HG03565 (cell line): ENCODE data around the gene TLN1.

ENCODE experiments used
- ATAC-seq: cut with Tn5 transposase; IDR thresholded peaks from one replicate; pipeline ENCODE4 v1.9.1; 2021; ENCODE audit warnings: mild to moderate bottlenecking, moderate library complexity; ENCODE audit not compliant: unreplicated experiment

Gene TLN1

GRCh38 chr9:35729101-35729500 is 2.9 kb downstream of the TLN1 start:
- no peak for ATAC-seq

- ATAC-seq = no peak
Observed at GRCh38 chr9:35728041-35728971, 3.7 kb downstream of the TLN1 start.

GRCh38 chr9:35727676-35728040 is 4.3 kb downstream of the TLN1 start:
- ATAC-seq = no peak

GRCh38 chr9:35726931-35727330 is 5.1 kb downstream of the TLN1 start:
- ATAC-seq = no peak

GRCh38 chr9:35725362-35725761 is 6.6 kb downstream of the TLN1 start:
- no peak for ATAC-seq

- ATAC-seq = no peak
Observed at GRCh38 chr9:35723908-35724307, 8.1 kb downstream of the TLN1 start.

GRCh38 chr9:35723426-35723825 is 8.6 kb downstream of the TLN1 start:
- no peak for ATAC-seq

- no peak for ATAC-seq
Observed at GRCh38 chr9:35719546-35719945, 12.4 kb downstream of the TLN1 start.

GRCh38 chr9:35718721-35719511 is 13.1 kb downstream of the TLN1 start:
- ATAC-seq = no peak

- ATAC-seq = no peak
Observed at GRCh38 chr9:35717132-35717870, 14.7 kb downstream of the TLN1 start.

GRCh38 chr9:35716230-35716629 is 15.8 kb downstream of the TLN1 start:
- no peak for ATAC-seq

- ATAC-seq = no peak
Observed at GRCh38 chr9:35714579-35715252, 17.3 kb downstream of the TLN1 start.

- ATAC-seq = no peak
Observed at GRCh38 chr9:35714123-35714522, 17.9 kb downstream of the TLN1 start.

- ATAC-seq = no peak
Observed at GRCh38 chr9:35713578-35713977, 18.4 kb downstream of the TLN1 start.

GRCh38 chr9:35712762-35713400 is 19.1 kb downstream of the TLN1 start:
- ATAC-seq = no peak

GRCh38 chr9:35711501-35712428 is 20.2 kb downstream of the TLN1 start:
- ATAC-seq = no peak

GRCh38 chr9:35710818-35711500 is 21.0 kb downstream of the TLN1 start:
- ATAC-seq = no peak

GRCh38 chr9:35708146-35708545 is 23.8 kb downstream of the TLN1 start:
- no peak for ATAC-seq

- ATAC-seq = no peak
Observed at GRCh38 chr9:35706951-35707350, 25.0 kb downstream of the TLN1 start.
